OCI-LY1 (cell line): ENCODE measurements around the gene BCAR3.

ENCODE experiments used
- CTCF ChIP-seq: fragments of 200-600 bp; sonication (generic), shearing (Covaris generic); IDR thresholded peaks from 2 replicates; pipeline ENCODE4 v1.5.1; 2017; ENCODE audit warnings: mild to moderate bottlenecking, antibody characterized with exemption, low read length, moderate library complexity, mixed read lengths
- EZH2 ChIP-seq: fragments of 200-600 bp; sonication (generic), shearing (Covaris generic); IDR thresholded peaks from 2 replicates; pipeline ENCODE4 v1.8.0; 2017; ENCODE audit warnings: borderline replicate concordance, mixed run types, mild to moderate bottlenecking, antibody characterized with exemption, low read length, moderate library complexity, mixed read lengths

- no peak for TF ChIP-seq CTCF
- no peak for TF ChIP-seq EZH2
Measured at GRCh38 chr1:93720956-93721626, 39.5 kb upstream of the BCAR3 start.
